ENCODE data around the gene ZNF101.

GRCh38 chr19:19661675-19662251 is 6.9 kb upstream of the ZNF101 start:
- no peak for TF ChIP-seq CTCF (IDR thresholded peaks at IDR 0.05)
- no peak for TF ChIP-seq POLR2A (IDR thresholded peaks at IDR 0.05)

All from suprapubic skin (tissue), 3 donors.